IMR-90 (cell line): ENCODE results near the gene KRTAP12-4. TPM values are rescaled to one million over a fixed set of nuclear protein-coding genes. Genes with fewer than 3 reads are reported as not detected.

Experiments used
- ATAC-seq: fragments of 200-7000 bp; cut with Tn5 transposase; 2 replicates; pipeline ENCODE4 v1.9.1; 2020; ENCODE audit warnings: low read depth, mild to moderate bottlenecking, moderate library complexity
- BruUV-seq: library from RNA; stranded (reverse); fragments of 400-500 nt; replicated peaks from 2 replicates; lab custom pipeline; 2021; lab: Mats Ljungman, UMichigan
- CTCF ChIA-PET: fragments of 300-600 bp; formaldehyde crosslinking; extraction: SDS; loops from one replicate; lab custom pipeline; 2021; ENCODE audit warnings: antibody characterized with exemption; lab: Yijun Ruan, JAX
- POLR2A ChIA-PET: fragments of 300-600 bp; sonication (Branson Sonifier 250); formaldehyde crosslinking; loops from one replicate; lab custom pipeline; 2022; ENCODE audit warnings: antibody characterized with exemption; ENCODE audit not compliant: unreplicated experiment; lab: Charles Lee
- DNase-seq: peaks from one replicate; pipeline ENCODE4 v3.0.0; 2013
- H2AFZ ChIP-seq: replicated peaks from 2 replicates; pipeline ENCODE3; 2013; ENCODE audit warnings: low read length, mild to moderate bottlenecking; ENCODE audit not compliant: poor library complexity
- H2AK5ac ChIP-seq: 2 replicates; pipeline ENCODE4 v1.6.1; 2013; ENCODE audit warnings: low read depth, low read length, inconsistent platforms
- H2AK9ac ChIP-seq: replicated peaks from 2 replicates; pipeline ENCODE3; 2013; ENCODE audit warnings: mild to moderate bottlenecking, low read depth, low read length, moderate library complexity; ENCODE audit not compliant: poor library complexity
- H2BK120ac ChIP-seq: 2 replicates; pipeline ENCODE4 v1.6.1; 2013; ENCODE audit warnings: low read depth, low read length, inconsistent platforms
- H2BK15ac ChIP-seq: 3 replicates; pipeline ENCODE4 v1.6.1; 2013; ENCODE audit warnings: low read depth, low read length, inconsistent platforms
- H2BK20ac ChIP-seq: 2 replicates; pipeline ENCODE4 v1.6.1; 2013; ENCODE audit warnings: low read depth, mild to moderate bottlenecking, inconsistent platforms, low read length, moderate library complexity
- H2BK5ac ChIP-seq: 2 replicates; pipeline ENCODE4 v1.6.1; 2013; ENCODE audit warnings: mild to moderate bottlenecking, low read depth, low read length, inconsistent platforms; ENCODE audit not compliant: poor library complexity, severe bottlenecking
- H3K14ac ChIP-seq: replicated peaks from 2 replicates; pipeline ENCODE4 v1.6.1; 2013; ENCODE audit warnings: low read depth, low read length, inconsistent platforms
- H3K18ac ChIP-seq: 2 replicates; pipeline ENCODE4 v1.6.1; 2013; ENCODE audit warnings: low read depth, low read length, control low read depth
- H3K23ac ChIP-seq: 2 replicates; pipeline ENCODE4 v1.6.1; 2013; ENCODE audit warnings: low read depth, low read length, inconsistent platforms
- H3K27ac ChIP-seq: 2 replicates; pipeline ENCODE4 v1.5.1; 2013; ENCODE audit warnings: mild to moderate bottlenecking, control low read depth, low read length; ENCODE audit not compliant: insufficient read depth
- H3K27me3 ChIP-seq: 2 replicates; pipeline ENCODE4 v1.6.1; 2013; ENCODE audit warnings: low read length; ENCODE audit not compliant: control insufficient read depth, insufficient read depth
- H3K36me3 ChIP-seq: 2 replicates; pipeline ENCODE4 v1.6.1; 2013; ENCODE audit warnings: low read length, mixed read lengths; ENCODE audit not compliant: control insufficient read depth, insufficient read depth
- H3K4ac ChIP-seq: 2 replicates; pipeline ENCODE4 v1.6.1; 2013; ENCODE audit warnings: low read depth, low read length, inconsistent platforms
- H3K4me1 ChIP-seq: 2 replicates; pipeline ENCODE4 v1.6.1; 2013; ENCODE audit warnings: low read length, mixed read lengths; ENCODE audit not compliant: control insufficient read depth, insufficient read depth
- H3K4me2 ChIP-seq: 2 replicates; pipeline ENCODE4 v1.6.1; 2013; ENCODE audit warnings: low read depth, mild to moderate bottlenecking, control low read depth, low read length, moderate library complexity
- H3K4me3 ChIP-seq: 2 replicates; pipeline ENCODE4 v1.5.1; 2013; ENCODE audit warnings: low read depth, mild to moderate bottlenecking, control low read depth, low read length, moderate library complexity; ENCODE audit not compliant: insufficient read depth
- H3K56ac ChIP-seq: 2 replicates; pipeline ENCODE4 v1.6.1; 2013; ENCODE audit warnings: low read length, inconsistent platforms; ENCODE audit not compliant: insufficient read depth; ENCODE audit errors: extremely low read depth
- H3K79me1 ChIP-seq, 2 experiments: 2 replicates each; pipeline ENCODE4 v1.6.1; 2013; ENCODE audit warnings: low read length in 2 of 2, inconsistent platforms in 1 of 2, low read depth in 1 of 2
- H3K9ac ChIP-seq: 2 replicates; pipeline ENCODE4 v1.6.1; 2013; ENCODE audit warnings: low read depth, low read length, control low read depth
- H3K9me1 ChIP-seq: 2 replicates; pipeline ENCODE4 v1.6.1; 2013; ENCODE audit warnings: low read length, inconsistent platforms; ENCODE audit not compliant: insufficient read depth
- H3K9me3 ChIP-seq: 2 replicates; pipeline ENCODE4 v1.6.1; 2013; ENCODE audit warnings: low read length; ENCODE audit not compliant: control insufficient read depth, insufficient read depth
- H4K20me1 ChIP-seq: 2 replicates; pipeline ENCODE4 v1.6.1; 2013; ENCODE audit warnings: low read length, inconsistent platforms; ENCODE audit not compliant: insufficient read depth
- H4K5ac ChIP-seq: 2 replicates; pipeline ENCODE4 v1.6.1; 2013; ENCODE audit warnings: mild to moderate bottlenecking, low read depth, low read length, control low read depth
- H4K8ac ChIP-seq, 2 experiments: 2 replicates each; pipeline ENCODE4 v1.6.1; 2013; ENCODE audit warnings: low read depth in 2 of 2, low read length in 2 of 2, control low read depth in 1 of 2, inconsistent platforms in 1 of 2
- H4K91ac ChIP-seq: 2 replicates; pipeline ENCODE4 v1.6.1; 2013; ENCODE audit warnings: low read depth, low read length, inconsistent platforms; ENCODE audit not compliant: insufficient read depth
- BHLHE40 ChIP-seq: fragments of 150-350 bp; IDR thresholded peaks from 2 replicates; pipeline ENCODE4 v1.6.1; 2016; ENCODE audit warnings: mild to moderate bottlenecking, low read depth, low read length
- CEBPB ChIP-seq: IDR thresholded peaks from 2 replicates; pipeline ENCODE4 v1.6.1; 2012; ENCODE audit warnings: low read depth, low read length, improper control_type of control experiment
- CHD1 ChIP-seq: IDR thresholded peaks from 2 replicates; pipeline ENCODE4 v1.6.1; 2012; ENCODE audit warnings: low read depth, low read length, improper control_type of control experiment
- CTCF ChIP-seq: conservative IDR thresholded peaks from 2 replicates; pipeline ENCODE4 v1.5.1; 2012; ENCODE audit warnings: mild to moderate bottlenecking, low read depth, low read length, improper control_type of control experiment
- ELK1 ChIP-seq: fragments of 150-350 bp; IDR thresholded peaks from 2 replicates; pipeline ENCODE4 v1.6.1; 2016; ENCODE audit warnings: low read depth, mild to moderate bottlenecking, low read length, moderate library complexity, borderline replicate concordance
- FOS ChIP-seq: fragments of 150-350 bp; IDR thresholded peaks from 2 replicates; pipeline ENCODE4 v1.6.1; 2016; ENCODE audit warnings: low read depth, low read length
- MAFK ChIP-seq: IDR thresholded peaks from 2 replicates; pipeline ENCODE4 v1.6.1; 2012; ENCODE audit warnings: low read depth, low read length, improper control_type of control experiment
- MAZ ChIP-seq: IDR thresholded peaks from 2 replicates; pipeline ENCODE4 v1.6.1; 2012; ENCODE audit warnings: low read depth, mild to moderate bottlenecking, low read length, improper control_type of control experiment, moderate library complexity, borderline replicate concordance
- MXI1 ChIP-seq: IDR thresholded peaks from 2 replicates; pipeline ENCODE4 v1.6.1; 2012; ENCODE audit warnings: low read depth, mild to moderate bottlenecking, low read length, moderate library complexity, borderline replicate concordance
- NFE2L2 ChIP-seq: fragments of 150-350 bp; IDR thresholded peaks from 2 replicates; pipeline ENCODE4 v1.6.1; 2016; ENCODE audit warnings: low read depth, mild to moderate bottlenecking, low read length
- POLR2A ChIP-seq: IDR thresholded peaks from 2 replicates; pipeline ENCODE4 v1.6.1; 2012; ENCODE audit warnings: mild to moderate bottlenecking, low read depth, low read length
- RAD21 ChIP-seq: IDR thresholded peaks from 2 replicates; pipeline ENCODE4 v1.6.1; 2012; ENCODE audit warnings: low read length, improper control_type of control experiment
- RCOR1 ChIP-seq: IDR thresholded peaks from 2 replicates; pipeline ENCODE4 v1.6.1; 2012; ENCODE audit warnings: mild to moderate bottlenecking, low read length, improper control_type of control experiment; ENCODE audit not compliant: insufficient replicate concordance
- RFX5 ChIP-seq: IDR thresholded peaks from 2 replicates; pipeline ENCODE4 v1.8.0; 2012; ENCODE audit warnings: low read depth, mild to moderate bottlenecking, low read length, moderate library complexity
- SMC3 ChIP-seq: fragments of 150-350 bp; IDR thresholded peaks from 2 replicates; pipeline ENCODE4 v1.6.1; 2016; ENCODE audit warnings: low read depth, mild to moderate bottlenecking, antibody characterized with exemption, low read length, moderate library complexity
- USF2 ChIP-seq: fragments of 150-350 bp; IDR thresholded peaks from 2 replicates; pipeline ENCODE4 v1.6.1; 2017; ENCODE audit warnings: mild to moderate bottlenecking, antibody characterized with exemption, low read length, low read depth
- dilution Hi-C: fragments of 300-500 bp; cut with HindIII; formaldehyde crosslinking; loops from one replicate; pipeline ENCODE4 v1.14.3; 2018; ENCODE audit warnings: low sequenced_read_pairs; ENCODE audit not compliant: unreplicated experiment
- in situ Hi-C: fragments of 300-500 bp; cut with MboI; formaldehyde crosslinking; loops from 3 replicates; pipeline ENCODE4 v1.14.3; 2019; ENCODE audit warnings: low sequenced_read_pairs, inconsistent platforms, mixed read lengths
- intact Hi-C: fragments of 100-400 bp; cut with micrococcal nuclease; formaldehyde crosslinking; loops from 2 replicates; pipeline ENCODE4 v1.10.0; 2022
- polyA plus RNA-seq, 3 experiments: library from polyadenylated mRNA; depleted of rRNA; stranded (reverse); fragments of >200 nt; gene quantifications; 2 replicates each; pipeline ENCODE4 v1.2.3, GENCODE V29; 2012; ENCODE audit warnings: low replicate concordance in 1 of 3
- total RNA-seq: library from RNA; depleted of rRNA; stranded (reverse); fragments of >200 nt; gene quantifications from 2 replicates; pipeline ENCODE4 v1.2.3, GENCODE V29; 2012

The KRTAP12-4 gene
- total and polyA plus RNA-seq, 2 of the 4 experiments (the other 2 are of a cell fraction): not detected

GRCh38 chr21:44609193-44609592 is 45.3 kb downstream of the KRTAP12-4 start:
- Histone ChIP-seq H3K56ac (no peak overlapping the region), H2AFZ (no peak overlapping the region), H2AK5ac (no peak overlapping the region), H3K9me1 (no peaks in the 10 kb centered on the region), H3K14ac (no peak overlapping the region), H4K8ac (no peak overlapping the region), H2BK5ac (no peak overlapping the region), H3K18ac (no peak overlapping the region), H2AK9ac (no peak overlapping the region), H2BK15ac (no peak overlapping the region), H3K4me3 (no peak overlapping the region), H3K27ac (no peak overlapping the region), H3K4me2 (no peak overlapping the region), H3K9me3 (peaks cover 12% of the 10 kb centered on the region), H2BK120ac (no peak overlapping the region), H3K4ac (no peak overlapping the region), H4K91ac (no peak overlapping the region), H3K23ac (no peak overlapping the region), H3K4me1 (no peaks in the 10 kb centered on the region), H2BK20ac (no peak overlapping the region), H3K36me3 (no peaks in the 10 kb centered on the region), H4K5ac (no peak overlapping the region), H4K20me1 (no peaks in the 10 kb centered on the region), H3K79me1 (no peaks in the 10 kb centered on the region), H3K27me3 (no peaks in the 10 kb centered on the region), H3K9ac (no peak overlapping the region)
- BruUV-seq: no TSS peak
- in situ Hi-C loops: no loop called here
- no peak for TF ChIP-seq SMC3
- no peak for TF ChIP-seq MAZ
- TF ChIP-seq RCOR1: no peak
- TF ChIP-seq USF2: no peak
- no peak for TF ChIP-seq MAFK
- no peak for TF ChIP-seq RFX5
- TF ChIP-seq MXI1: no peak
- no peak for TF ChIP-seq CTCF
- TF ChIP-seq POLR2A: no peak
- TF ChIP-seq BHLHE40: no peak
- no peak for TF ChIP-seq CEBPB
- TF ChIP-seq RAD21: no peak
- TF ChIP-seq ELK1: no peak
- TF ChIP-seq NFE2L2: no peak
- no peak for TF ChIP-seq CHD1
- TF ChIP-seq FOS: no peak
- intact Hi-C loops: no loop called here
- ChIA-PET CTCF (no interaction called here), POLR2A (no interaction called here)
- DNase-seq: no peak
- dilution Hi-C loops: no loop called here
- no peak for ATAC-seq
